Bladder microvascular endothelial cell (primary cell): ENCODE measurements around the gene SCGB1C1. TPM values are rescaled to one million over a fixed set of nuclear protein-coding genes. Genes with fewer than 3 reads are reported as not detected.

Experiments used
- total RNA-seq: library from RNA; depleted of rRNA; stranded (reverse); fragments of >200 nt; gene quantifications from 2 replicates; pipeline ENCODE4 v1.2.3, GENCODE V29; 2014

SCGB1C1 gene
- not detected in 2 replicates for total RNA-seq

GRCh38 chr11:192674-193128, at the start of gene SCGB1C1:
SCGB1C1 (plus strand) TSS chr11:193078; CDS start chr11:193100, 22 bp downstream.

DNA sequence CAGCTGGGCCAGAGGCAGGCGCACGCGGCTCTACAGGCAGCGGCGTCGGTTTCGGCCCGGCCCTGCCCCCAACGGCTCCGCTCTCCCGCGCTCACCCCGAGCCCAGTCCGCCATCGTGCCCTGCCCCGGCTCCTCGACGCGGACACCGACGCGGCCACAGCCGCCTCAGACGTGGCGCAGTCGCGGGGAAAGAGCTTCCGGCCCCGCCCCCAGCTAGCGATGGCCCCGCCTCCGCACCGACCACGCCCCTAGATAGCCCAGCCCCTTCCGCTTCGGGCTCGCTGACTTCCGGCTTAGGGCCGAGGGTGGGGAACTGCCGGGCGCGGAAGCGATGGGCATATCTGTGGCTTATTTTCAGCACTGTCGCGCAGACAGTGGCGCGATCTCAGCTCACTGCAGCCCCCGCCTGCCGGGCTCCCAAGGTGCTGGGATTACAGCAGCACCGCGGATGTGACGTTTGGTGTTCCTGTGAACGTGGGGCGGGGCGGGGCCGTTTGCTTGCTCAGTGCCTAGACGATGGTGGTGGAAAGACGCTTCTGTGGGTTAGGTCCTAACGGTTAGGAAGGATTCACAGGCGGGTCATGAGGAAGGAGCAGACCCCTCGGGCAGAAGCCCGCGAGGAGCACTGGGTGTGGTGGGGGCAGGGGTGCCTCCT, 14.5 kb downstream of the SCGB1C1 start, which contains the start of the genes BET1L and RIC8A:
Gene BET1L (minus strand): TSS at position 192 of the 655 bp plus-strand sequence. CDS start 78 bp downstream, at position 114.
Gene RIC8A (plus strand): TSS at position 501 of the 655 bp plus-strand sequence. CDS start 1,147 bp downstream, outside the sequence.

GRCh38 chr11:235997-236773, 43.3 kb downstream of the SCGB1C1 start, which contains the start of gene SIRT3:
SIRT3 (minus strand) TSS chr11:236342; CDS start chr11:236328, 14 bp downstream.

GRCh38 chr11:236774-237767, 44.2 kb downstream of the SCGB1C1 start, which contains the start of gene PSMD13:
PSMD13 (plus strand) TSS chr11:236976; CDS start chr11:237050, 74 bp downstream.

Other genes starting within 250 kb of the SCGB1C1 start
- 8.6 and 18.3 TPM in 2 replicates for gene BET1L, start 14.3 kb downstream of the SCGB1C1 start, total RNA-seq
- gene RIC8A, start 14.6 kb downstream of the SCGB1C1 start, total RNA-seq = 144 and 223 TPM in 2 replicates
- gene SIRT3, start 43.3 kb downstream of the SCGB1C1 start, total RNA-seq = 5.8 and 7.9 TPM in 2 replicates
- gene PSMD13, start 43.9 kb downstream of the SCGB1C1 start, total RNA-seq = 168 and 170 TPM in 2 replicates
- not detected in 2 replicates for gene NLRP6, start 85.3 kb downstream of the SCGB1C1 start, total RNA-seq
- gene PGGHG, start 96.0 kb downstream of the SCGB1C1 start, total RNA-seq = 9.1 and 19.9 TPM in 2 replicates
- gene IFITM5, start 106.4 kb downstream of the SCGB1C1 start, total RNA-seq = not detected in 2 replicates
- gene IFITM2, start 114.7 kb downstream of the SCGB1C1 start, total RNA-seq = 82.6 and 114 TPM in 2 replicates
- 4.1 and 31.7 TPM in 2 replicates for gene IFITM1, start 121.0 kb downstream of the SCGB1C1 start, total RNA-seq
- 44.7 and 77.2 TPM in 2 replicates for gene IFITM3, start 127.8 kb downstream of the SCGB1C1 start, total RNA-seq
- 0.16 and 2.3 TPM in 2 replicates for gene B4GALNT4, start 176.4 kb downstream of the SCGB1C1 start, total RNA-seq
- gene PKP3, start 201.1 kb downstream of the SCGB1C1 start, total RNA-seq = 0.06 and 0.16 TPM in 2 replicates
- 32.1 and 42.6 TPM in 2 replicates for gene SIGIRR, start 221.9 kb downstream of the SCGB1C1 start, total RNA-seq
- 0.32 and 5.7 TPM in 2 replicates for gene ANO9, start 248.9 kb downstream of the SCGB1C1 start, total RNA-seq